SK-N-SH (cell line): ENCODE measurements around the gene USP46. TPM values are rescaled to one million over a fixed set of nuclear protein-coding genes. Genes with fewer than 3 reads are reported as not detected.
A peak's percentile ranks its signal among the peaks of the same experiment; 100 is the strongest.

Experiments used
- CTCF ChIA-PET: fragments of 300-600, 350-600 bp; formaldehyde crosslinking; extraction: SDS; loops from one replicate; lab custom pipeline; 2021; lab: Yijun Ruan, JAX
- POLR2A ChIA-PET: fragments of 350-600 bp; sonication (Branson Sonifier 250); formaldehyde crosslinking; extraction: SDS; loops from one replicate; lab custom pipeline; 2020; ENCODE audit warnings: antibody characterized with exemption, inconsistent platforms; lab: Yijun Ruan, JAX
- DNase-seq: peaks from one replicate; pipeline ENCODE4 v3.0.0; 2012
- H2AFZ ChIP-seq: fragments of 200-600 bp; sonication (generic); 2 replicates; pipeline ENCODE4 v1.8.1; 2016; ENCODE audit warnings: antibody characterized with exemption, mild to moderate bottlenecking, low read depth
- H3F3A ChIP-seq: fragments of 200-600 bp; sonication (generic); replicated peaks from 2 replicates; pipeline ENCODE3; 2016; ENCODE audit warnings: antibody characterized with exemption, mild to moderate bottlenecking; ENCODE audit not compliant: insufficient read depth
- H3K27ac ChIP-seq, 2 experiments: fragments of 200-500 bp in 1 of 2; fragments of 200-600 bp in 1 of 2; sonication (Bioruptor generic) in 1 of 2; sonication (generic), shearing (Covaris generic) in 1 of 2; 2 replicates each; pipeline versions ENCODE4 v1.5.1 to v1.6.1; 2014 to 2016; ENCODE audit warnings: low read depth in 2 of 2, inconsistent platforms in 1 of 2, low read length in 1 of 2, mild to moderate bottlenecking in 1 of 2, mixed read lengths in 1 of 2
- H3K27me3 ChIP-seq: fragments of 200-600 bp; sonication (generic), shearing (Covaris generic); 2 replicates; pipeline ENCODE4 v1.6.1; 2016; ENCODE audit warnings: mixed run types; ENCODE audit not compliant: insufficient read depth
- H3K36me3 ChIP-seq, 2 experiments: fragments of 200-500 bp in 1 of 2; fragments of 200-600 bp in 1 of 2; sonication (Bioruptor generic) in 1 of 2; sonication (generic) in 1 of 2; replicated peaks in 1 of 2; 2 replicates each; pipeline versions ENCODE3 to v1.5.1; 2014 to 2016; ENCODE audit warnings: low read length in 1 of 2, mild to moderate bottlenecking in 1 of 2; ENCODE audit not compliant: insufficient read depth in 2 of 2, control insufficient read depth in 1 of 2
- H3K4me1 ChIP-seq, 2 experiments: fragments of 200-500 bp in 1 of 2; fragments of 200-600 bp in 1 of 2; sonication (Bioruptor generic) in 1 of 2; sonication (generic), shearing (Covaris generic) in 1 of 2; 2 replicates each; pipeline versions ENCODE4 v1.5.1 to v1.6.1; 2014 to 2016; ENCODE audit warnings: low read depth in 1 of 2, low read length in 1 of 2, mixed run types in 1 of 2; ENCODE audit not compliant: insufficient read depth in 2 of 2, control insufficient read depth in 1 of 2
- H3K4me2 ChIP-seq: fragments of 200-600 bp; sonication (generic), shearing (Covaris generic); 2 replicates; pipeline ENCODE4 v1.6.1; 2017; ENCODE audit warnings: mixed run types
- H3K4me3 ChIP-seq, 2 experiments: fragments of 200-500 bp in 1 of 2; fragments of 200-600 bp in 1 of 2; sonication (Bioruptor generic) in 1 of 2; sonication (generic), shearing (Covaris generic) in 1 of 2; 2 replicates each; pipeline versions ENCODE4 v1.5.1 to v1.8.1; 2014 to 2016; ENCODE audit warnings: low read depth in 2 of 2, inconsistent platforms in 1 of 2, low read length in 1 of 2, mild to moderate bottlenecking in 1 of 2, mixed read lengths in 1 of 2, moderate library complexity in 1 of 2
- H3K79me2 ChIP-seq: fragments of 200-600 bp; sonication (generic); 2 replicates; pipeline ENCODE4 v1.8.1; 2017; ENCODE audit warnings: mild to moderate bottlenecking; ENCODE audit not compliant: insufficient read depth
- H3K9ac ChIP-seq: fragments of 200-600 bp; sonication (generic); 2 replicates; pipeline ENCODE4 v1.6.1; 2017; ENCODE audit warnings: mixed run types
- H3K9me2 ChIP-seq: fragments of 200-600 bp; sonication (generic); 2 replicates; pipeline ENCODE4 v1.6.1; 2017; ENCODE audit warnings: mixed run types
- H3K9me3 ChIP-seq: fragments of 200-600 bp; sonication (generic); 2 replicates; pipeline ENCODE4 v1.6.1; 2017; ENCODE audit warnings: mixed run types, mild to moderate bottlenecking, moderate library complexity
- H4K20me1 ChIP-seq: fragments of 200-600 bp; sonication (generic); 2 replicates; pipeline ENCODE4 v1.6.1; 2017; ENCODE audit warnings: mild to moderate bottlenecking, mixed run types; ENCODE audit not compliant: insufficient read depth
- CHD2 ChIP-seq: fragments of 150-350 bp; IDR thresholded peaks from 2 replicates; pipeline ENCODE4 v1.6.1; 2018; ENCODE audit warnings: low read length; ENCODE audit not compliant: partially characterized antibody
- EP300 ChIP-seq, 2 experiments: IDR thresholded peaks; 2 replicates each; pipeline versions ENCODE4 v1.4.0 to v1.6.1; 2012; ENCODE audit warnings: borderline replicate concordance in 1 of 2, low read depth in 1 of 2, low read length in 1 of 2
- FOSL2 ChIP-seq: IDR thresholded peaks from 2 replicates; pipeline ENCODE4 v1.4.0; 2012; ENCODE audit warnings: low read depth, mild to moderate bottlenecking, moderate library complexity, borderline replicate concordance
- NFIC ChIP-seq: IDR thresholded peaks from 2 replicates; pipeline ENCODE4 v1.4.0; 2012; ENCODE audit warnings: borderline replicate concordance
- POLR2AphosphoS5 ChIP-seq: IDR thresholded peaks from 2 replicates; pipeline ENCODE4 v1.6.1; 2012; ENCODE audit warnings: low read depth, low read length
- RAD21 ChIP-seq: IDR thresholded peaks from 2 replicates; pipeline ENCODE4 v1.6.1; 2012; ENCODE audit warnings: mild to moderate bottlenecking, low read length
- REST ChIP-seq: IDR thresholded peaks from 2 replicates; pipeline ENCODE4 v1.6.1; 2012; ENCODE audit warnings: mild to moderate bottlenecking, low read depth, low read length, moderate library complexity
- RXRA ChIP-seq: IDR thresholded peaks from 2 replicates; pipeline ENCODE4 v1.4.0; 2012; ENCODE audit warnings: low read depth, mild to moderate bottlenecking, borderline replicate concordance
- SIN3A ChIP-seq: IDR thresholded peaks from 2 replicates; pipeline ENCODE4 v1.6.1; 2012; ENCODE audit warnings: low read depth, mild to moderate bottlenecking, low read length, moderate library complexity, borderline replicate concordance
- SMC3 ChIP-seq: IDR thresholded peaks from 2 replicates; pipeline ENCODE4 v1.6.1; 2012; ENCODE audit warnings: low read depth, low read length, improper control_type of control experiment
- TCF12 ChIP-seq: IDR thresholded peaks from 2 replicates; pipeline ENCODE4 v1.4.0; 2012
- TEAD4 ChIP-seq: IDR thresholded peaks from 2 replicates; pipeline ENCODE4 v1.4.0; 2012; ENCODE audit warnings: mild to moderate bottlenecking, borderline replicate concordance; ENCODE audit not compliant: insufficient read depth
- YY1 ChIP-seq: IDR thresholded peaks from 2 replicates; pipeline ENCODE4 v1.4.0; 2012; ENCODE audit warnings: low read depth, mild to moderate bottlenecking
- WGBS: methylation state at CpG from one replicate; pipeline ENCODE4 v1.1.6; 2017; ENCODE audit warnings: low lambda C conversion rate; 5-methylcytosine and 5-hydroxymethylcytosine counted together
- polyA plus RNA-seq, 3 experiments: library from polyadenylated mRNA; depleted of rRNA; stranded (reverse); fragments of >200 nt; gene quantifications; 2 replicates each; pipeline ENCODE4 v1.2.3, GENCODE V29; 2012
- TF ChIP-seq, protein P1 (sequence below): fragments of 150-350 bp; IDR thresholded peaks from 2 replicates; pipeline ENCODE4 v1.6.1; 2017; ENCODE audit warnings: antibody characterized with exemption, low read length, low read depth, borderline replicate concordance
- TF ChIP-seq, protein P2 (sequence below): IDR thresholded peaks from 2 replicates; pipeline ENCODE4; 2012

The USP46 gene
- polyA plus RNA-seq, 1 of the 3 experiments (the other 2 are of a cell fraction), result 4.5 TPM

DNA sequence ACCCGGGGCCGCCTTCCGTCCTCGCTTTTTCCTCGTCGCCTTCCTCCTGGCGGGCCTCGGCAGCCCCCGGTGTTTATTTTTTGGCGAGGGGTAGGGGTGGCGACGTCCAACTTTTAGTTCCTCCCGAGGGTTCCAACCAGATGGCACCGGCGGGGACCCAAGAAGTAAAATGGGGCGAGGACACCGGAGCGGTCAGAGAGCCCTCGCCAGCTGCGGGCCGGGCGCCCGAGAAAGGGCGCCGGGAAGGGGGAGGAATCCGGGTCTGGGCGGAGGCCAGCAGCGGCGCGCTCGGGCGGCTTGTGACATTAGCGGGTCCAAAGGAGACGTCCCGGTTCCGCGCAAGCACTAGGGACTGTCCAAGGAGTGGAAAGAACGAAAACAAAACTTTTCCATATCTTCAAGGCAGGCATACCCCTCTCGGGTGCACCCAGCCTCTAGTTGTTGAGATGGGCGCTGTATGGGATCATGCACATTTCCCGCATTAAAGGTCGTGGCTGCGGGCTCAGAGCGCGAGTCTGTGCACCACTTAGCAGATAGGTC lies 691 bp upstream of the USP46 start:
- ChIA-PET POLR2A (interaction anchor here (1.0 to 3.0 kb wide), 3 partner anchors 11 to 53 kb away, joined by 3 to 23 read pairs (median 3); no protein-coding TSS in a partner anchor), CTCF (interaction anchor here (2.8 to 3.2 kb wide), 2 partner anchors 114 to 323 kb away, joined by 9 to 12 read pairs; no protein-coding TSS in a partner anchor)
- H3K4me2 ChIP-seq, result peak overlapping the region; percentile 74
- H3K79me2 ChIP-seq, result peaks cover 21% of the 10 kb centered on the region
- peak overlapping the region; percentile 92 for H3K9ac ChIP-seq
- peak; percentile 70 for DNase-seq
- no peaks in the 10 kb centered on the region for H3K27me3 ChIP-seq
- WGBS, result 10% methylated on average over 14 of the region's 45 CpGs
- peak overlapping the region; percentile 84 to 88 for H3K4me3 ChIP-seq
- no peaks in the 10 kb centered on the region for H3F3A ChIP-seq
- TF ChIP-seq, protein P1, sequence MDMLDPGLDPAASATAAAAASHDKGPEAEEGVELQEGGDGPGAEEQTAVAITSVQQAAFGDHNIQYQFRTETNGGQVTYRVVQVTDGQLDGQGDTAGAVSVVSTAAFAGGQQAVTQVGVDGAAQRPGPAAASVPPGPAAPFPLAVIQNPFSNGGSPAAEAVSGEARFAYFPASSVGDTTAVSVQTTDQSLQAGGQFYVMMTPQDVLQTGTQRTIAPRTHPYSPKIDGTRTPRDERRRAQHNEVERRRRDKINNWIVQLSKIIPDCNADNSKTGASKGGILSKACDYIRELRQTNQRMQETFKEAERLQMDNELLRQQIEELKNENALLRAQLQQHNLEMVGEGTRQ, result no peak; the same call in 1 of the 2 replicates
- TF ChIP-seq TCF12, result no peak
- no peak for TF ChIP-seq TEAD4
- no peak for TF ChIP-seq SIN3A
- no peak for TF ChIP-seq YY1
- no peak for TF ChIP-seq CHD2
- TF ChIP-seq, protein P2, sequence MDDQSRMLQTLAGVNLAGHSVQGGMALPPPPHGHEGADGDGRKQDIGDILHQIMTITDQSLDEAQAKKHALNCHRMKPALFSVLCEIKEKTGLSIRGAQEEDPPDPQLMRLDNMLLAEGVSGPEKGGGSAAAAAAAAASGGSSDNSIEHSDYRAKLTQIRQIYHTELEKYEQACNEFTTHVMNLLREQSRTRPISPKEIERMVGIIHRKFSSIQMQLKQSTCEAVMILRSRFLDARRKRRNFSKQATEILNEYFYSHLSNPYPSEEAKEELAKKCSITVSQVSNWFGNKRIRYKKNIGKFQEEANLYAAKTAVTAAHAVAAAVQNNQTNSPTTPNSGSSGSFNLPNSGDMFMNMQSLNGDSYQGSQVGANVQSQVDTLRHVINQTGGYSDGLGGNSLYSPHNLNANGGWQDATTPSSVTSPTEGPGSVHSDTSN, result no peak
- TF ChIP-seq EP300 (IDR thresholded peaks at IDR 0.05; ENCODE audit: borderline replicate concordance in 1 of 2, low read depth in 1 of 2, low read length in 1 of 2), result no peak
- TF ChIP-seq RAD21, result no peak
- no peak for TF ChIP-seq RXRA
- TF ChIP-seq FOSL2, result no peak
- no peak for TF ChIP-seq NFIC
- TF ChIP-seq SMC3, result no peak
- no peak for TF ChIP-seq POLR2AphosphoS5
- TF ChIP-seq REST, result no peak
- H3K36me3 ChIP-seq, result peaks cover 0 to 8% of the 10 kb centered on the region in 2 experiments
- peak overlapping the region; percentile 98 for H2AFZ ChIP-seq
- H4K20me1 ChIP-seq, result no peaks in the 10 kb centered on the region
- no peaks in the 10 kb centered on the region for H3K9me2 ChIP-seq
- H3K27ac ChIP-seq, result peak overlapping the region; percentile 79 to 90
- no peaks in the 10 kb centered on the region for H3K9me3 ChIP-seq
- peaks cover 8 to 14% of the 10 kb centered on the region in 2 experiments; a peak in 2 of 4 replicates for H3K4me1 ChIP-seq
